ENCODE measurements around the gene ARHGAP1. TPM values are rescaled to one million over a fixed set of nuclear protein-coding genes. Genes with fewer than 3 reads are reported as not detected.

The ARHGAP1 gene
- total RNA-seq, 1 experiment from 2014 or later: 73.0 TPM

- peaks cover 3% of the 10 kb centered on the region for H3K36me3 ChIP-seq (ENCODE audit: control insufficient read depth, insufficient read depth, low read length)
- H3K27ac Mint-ChIP-seq (ENCODE audit: unreplicated experiment): peak overlapping the region; percentile 63
These were observed 41.4 kb upstream of the ARHGAP1 start for GRCh38 chr11:46741600-46742484.

GRCh38 chr11:46738887-46739286 is 38.5 kb upstream of the ARHGAP1 start:
- intact Hi-C loops (cut with micrococcal nuclease; ENCODE audit: unreplicated experiment): no loop called here
- TF ChIP-seq CTCF (IDR thresholded peaks at IDR 0.05; ENCODE audit: insufficient read depth in 1 of 2, low read depth in 1 of 2, low read length in 1 of 2, severe bottlenecking in 1 of 2, unreplicated experiment in 1 of 2): no peak
- Mint-ChIP-seq H3K4me1 (ENCODE audit: low read depth, unreplicated experiment) (no peaks in the 10 kb centered on the region), H3K36me3 (ENCODE audit: insufficient read depth, unreplicated experiment) (peaks cover 71% of the 10 kb centered on the region), H3K9me3 (ENCODE audit: unreplicated experiment) (no peaks in the 10 kb centered on the region), H3K27me3 (ENCODE audit: insufficient read depth, unreplicated experiment) (no peaks in the 10 kb centered on the region), H3K4me3 (ENCODE audit: unreplicated experiment) (no peak overlapping the region), H3K27ac (ENCODE audit: unreplicated experiment) (no peak overlapping the region)
- Histone ChIP-seq H3K4me3 (ENCODE audit: low read depth, low read length) (no peak overlapping the region), H3K9me3 (no peaks in the 10 kb centered on the region), H3K4me1 (no peaks in the 10 kb centered on the region), H3K27me3 (replicated peaks; ENCODE audit: control insufficient read depth, insufficient read depth, low read length) (no peaks in the 10 kb centered on the region), H3K36me3 (ENCODE audit: control insufficient read depth, insufficient read depth, low read length) (peaks cover 1% of the 10 kb centered on the region)
- CTCF ChIA-PET: no interaction called here
- DNase-seq: no peak
- POLR2A ChIA-PET: interaction anchor here (0.6 kb wide), 1 partner anchor 412 kb away, joined by 9 read pairs; no protein-coding TSS in a partner anchor
- no TSS peak for BruUV-seq (replicated peaks)

More at GRCh38 chr11:46741600-46742484, 41.4 kb upstream of the ARHGAP1 start:
- H3K36me3 Mint-ChIP-seq (ENCODE audit: insufficient read depth, unreplicated experiment): peaks cover 93% of the 10 kb centered on the region
- H3K4me1 Mint-ChIP-seq (ENCODE audit: low read depth, unreplicated experiment): no peaks in the 10 kb centered on the region
- no peaks in the 10 kb centered on the region for H3K9me3 Mint-ChIP-seq (ENCODE audit: unreplicated experiment)
- Histone ChIP-seq H3K4me1 (no peaks in the 10 kb centered on the region), H3K4me3 (ENCODE audit: low read depth, low read length) (no peak overlapping the region), H3K27me3 (replicated peaks; ENCODE audit: control insufficient read depth, insufficient read depth, low read length) (no peaks in the 10 kb centered on the region), H3K9me3 (no peaks in the 10 kb centered on the region)
- no peak for DNase-seq
- CTCF ChIA-PET: no interaction called here
- H3K4me3 Mint-ChIP-seq (ENCODE audit: unreplicated experiment): no peak overlapping the region
- intact Hi-C loops (cut with micrococcal nuclease; ENCODE audit: unreplicated experiment): no loop called here
- no peak for TF ChIP-seq CTCF (IDR thresholded peaks at IDR 0.05; ENCODE audit: insufficient read depth in 1 of 2, low read depth in 1 of 2, low read length in 1 of 2, severe bottlenecking in 1 of 2, unreplicated experiment in 1 of 2)
- H3K27me3 Mint-ChIP-seq (ENCODE audit: insufficient read depth, unreplicated experiment): no peaks in the 10 kb centered on the region
- BruUV-seq (replicated peaks): no TSS peak
- POLR2A ChIA-PET: interaction anchor here (0.6 kb wide), 1 partner anchor 500 kb away, joined by 3 read pairs; no protein-coding TSS in a partner anchor

- Histone ChIP-seq H3K4me3 (ENCODE audit: low read depth, low read length) (no peak overlapping the region), H3K36me3 (ENCODE audit: control insufficient read depth, insufficient read depth, low read length) (peaks cover 1% of the 10 kb centered on the region), H3K9me3 (no peaks in the 10 kb centered on the region), H3K27me3 (replicated peaks; ENCODE audit: control insufficient read depth, insufficient read depth, low read length) (no peaks in the 10 kb centered on the region), H3K4me1 (no peaks in the 10 kb centered on the region)
- ChIA-PET POLR2A (no interaction called here), CTCF (no interaction called here)
- BruUV-seq (replicated peaks): no TSS peak
- intact Hi-C loops (cut with micrococcal nuclease; ENCODE audit: unreplicated experiment): no loop called here
- no peak overlapping the region for H3K4me3 Mint-ChIP-seq (ENCODE audit: unreplicated experiment)
- H3K9me3 Mint-ChIP-seq (ENCODE audit: unreplicated experiment): no peaks in the 10 kb centered on the region
- H3K4me1 Mint-ChIP-seq (ENCODE audit: low read depth, unreplicated experiment): no peaks in the 10 kb centered on the region
- no peaks in the 10 kb centered on the region for H3K27me3 Mint-ChIP-seq (ENCODE audit: insufficient read depth, unreplicated experiment)
- H3K36me3 Mint-ChIP-seq (ENCODE audit: insufficient read depth, unreplicated experiment): peaks cover 67% of the 10 kb centered on the region
- DNase-seq: no peak
- no peak for TF ChIP-seq CTCF (IDR thresholded peaks at IDR 0.05; ENCODE audit: insufficient read depth in 1 of 2, low read depth in 1 of 2, low read length in 1 of 2, severe bottlenecking in 1 of 2, unreplicated experiment in 1 of 2)
- peak overlapping the region; percentile 34 for H3K27ac Mint-ChIP-seq (ENCODE audit: unreplicated experiment)
These were observed 37.3 kb upstream of the ARHGAP1 start for GRCh38 chr11:46737699-46738098.
